Suppressor macrophage (primary cell): ENCODE measurements around the gene GIPC1.
"Not testable (repeated sequence)": the region's sequence is repeated elsewhere in the genome, so short reads cannot be mapped to it uniquely, and the experiment has no call there.

Experiments used
- DNase-seq, 4 experiments: peaks; one replicate each; pipeline ENCODE4 v3.0.0-alpha.2; 2020 to 2022
- total RNA-seq, 17 experiments: gene quantifications; one replicate each; lab custom pipeline; 2026; ENCODE audit warnings: mixed read lengths in 6 of 17, inconsistent platforms in 3 of 17; lab: John Stamatoyannopoulos, UW

GIPC1 gene
- 18.2 to 56.0 (median 29.1) reads per million in 17 experiments for total RNA-seq

DNA sequence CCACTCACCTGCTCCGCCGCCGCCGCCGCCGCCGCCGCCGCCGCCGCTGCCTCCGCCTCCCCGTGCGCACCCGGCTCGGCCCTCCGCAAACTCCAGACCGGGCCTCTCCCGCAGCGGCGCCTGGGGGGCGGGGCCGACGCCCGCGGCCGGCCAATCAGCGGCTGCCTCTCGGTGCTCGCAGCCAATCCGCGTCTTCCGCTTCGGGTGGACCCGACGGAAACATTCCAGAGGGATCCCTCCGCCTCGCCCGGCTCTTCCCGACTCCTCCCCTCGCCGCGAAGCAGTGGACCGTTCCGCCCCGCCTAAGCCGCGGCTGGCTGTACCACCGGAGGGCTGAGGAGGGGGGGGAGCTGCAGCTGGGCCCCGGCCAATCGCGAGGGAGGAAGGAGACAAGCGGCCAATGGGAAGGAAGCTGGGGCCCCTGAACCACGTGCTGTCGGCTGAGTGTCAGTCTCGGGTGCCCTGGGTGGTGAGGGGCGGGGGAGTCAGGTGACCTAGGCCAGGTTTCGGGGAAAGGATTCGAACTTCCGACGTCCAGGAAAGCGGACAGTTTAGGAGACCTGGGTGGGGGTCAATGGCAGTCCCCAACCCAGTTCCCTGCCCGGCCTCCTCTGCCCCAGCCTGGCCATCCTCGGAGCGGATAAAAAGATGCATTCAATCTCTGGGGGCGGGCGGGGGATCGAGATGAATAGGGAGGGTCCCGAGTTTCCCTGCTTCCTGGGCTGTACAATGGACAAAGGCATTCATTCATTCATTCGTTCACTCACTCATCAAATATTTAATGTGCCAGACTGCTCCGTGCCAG lies at the start of gene GIPC1:
TSS of gene GIPC1 (minus strand) at position 99 of the 805 bp plus-strand sequence. CDS start 13,151 bp downstream, outside the sequence.
- DNase-seq = peak; percentile 93 to 96 (median 95)

DNA sequence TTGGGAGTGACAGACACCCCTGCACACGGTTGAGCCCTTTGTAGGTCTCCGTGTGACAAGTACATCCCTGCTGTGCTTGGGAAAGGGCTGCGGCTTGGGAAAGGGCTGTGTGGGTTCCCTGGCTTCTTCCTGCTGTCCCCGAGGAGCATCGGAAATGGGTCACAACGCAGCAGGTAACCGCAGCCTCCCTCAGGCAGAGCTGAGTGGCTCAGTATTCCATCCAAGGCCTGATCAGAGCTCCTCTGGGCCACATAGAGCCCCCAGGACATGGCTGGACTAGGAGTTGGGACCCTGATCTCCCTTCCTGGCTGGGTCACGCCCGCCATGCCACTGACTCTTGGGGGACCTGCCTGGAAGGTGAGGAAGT lies 49.8 kb upstream of the GIPC1 start:
- no peak for DNase-seq

- DNase-seq = no peak
These were observed 49.2 kb upstream of the GIPC1 start for GRCh38 chr19:14544977-14545715.

GRCh38 chr19:14544047-14544446 lies 48.1 kb upstream of the GIPC1 start:
- no peak for DNase-seq

- DNase-seq = peak; percentile 55 to 81 (median 64)
These were observed 46.9 kb upstream of the GIPC1 start for GRCh38 chr19:14542711-14543328.

DNA sequence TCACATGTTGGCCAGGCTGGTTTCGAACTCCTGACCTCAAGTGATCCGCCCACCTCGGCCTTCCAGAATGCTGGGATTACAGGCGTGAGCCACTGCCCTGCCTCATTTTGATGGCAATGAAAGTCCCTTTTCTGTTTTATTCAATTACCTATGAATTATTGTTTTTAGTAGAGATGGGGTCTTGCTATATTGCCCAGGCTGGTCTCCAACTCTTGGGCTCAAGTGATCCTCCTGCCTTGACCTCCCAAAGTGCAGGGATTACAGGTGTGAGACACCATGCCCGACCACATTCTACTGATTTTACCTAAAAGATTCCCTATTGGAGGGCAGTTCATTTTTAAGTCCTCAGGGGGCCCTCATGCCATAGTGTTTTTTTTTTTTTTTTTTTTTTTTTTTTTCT lies 46.1 kb upstream of the GIPC1 start:
- not testable (repeated sequence) for DNase-seq

DNA sequence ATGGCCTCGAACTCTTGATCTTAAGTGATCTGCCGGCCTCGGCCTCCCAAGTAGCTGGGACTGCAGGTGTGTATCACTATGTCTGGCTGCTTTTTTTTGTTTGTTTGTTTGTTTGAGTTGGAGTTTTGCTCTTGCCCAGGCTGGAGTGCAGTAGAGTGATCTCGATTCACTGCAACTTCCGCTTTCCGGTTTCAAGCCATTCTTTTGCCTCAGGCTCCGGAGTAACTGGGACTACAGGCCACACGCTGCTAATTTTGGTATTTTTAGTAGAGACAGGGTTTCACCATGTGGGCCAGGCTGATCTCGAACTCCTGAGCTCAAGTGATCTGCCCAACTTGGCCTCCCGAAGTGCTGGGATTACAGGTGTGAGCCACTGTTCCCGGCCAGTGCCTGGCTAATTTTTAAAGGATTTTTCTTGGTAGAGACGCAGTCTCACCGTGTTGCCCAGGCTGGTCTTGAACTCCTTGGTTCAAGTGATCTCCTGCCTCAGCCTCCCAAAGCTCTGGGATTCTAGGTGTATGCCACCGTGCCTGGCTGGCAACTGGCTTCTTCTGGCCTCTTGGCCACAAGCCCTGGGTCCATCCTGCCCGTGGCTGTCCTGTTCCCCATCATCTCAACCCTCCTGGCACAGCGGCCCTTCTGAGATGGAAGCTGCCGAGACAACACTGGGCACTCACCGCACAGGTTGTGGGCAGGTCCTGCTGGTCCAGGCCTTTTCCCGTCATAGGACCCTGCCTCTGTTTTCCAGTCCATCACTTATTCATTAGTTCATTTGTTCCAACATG lies 45.0 kb upstream of the GIPC1 start:
- DNase-seq = no peak

DNA sequence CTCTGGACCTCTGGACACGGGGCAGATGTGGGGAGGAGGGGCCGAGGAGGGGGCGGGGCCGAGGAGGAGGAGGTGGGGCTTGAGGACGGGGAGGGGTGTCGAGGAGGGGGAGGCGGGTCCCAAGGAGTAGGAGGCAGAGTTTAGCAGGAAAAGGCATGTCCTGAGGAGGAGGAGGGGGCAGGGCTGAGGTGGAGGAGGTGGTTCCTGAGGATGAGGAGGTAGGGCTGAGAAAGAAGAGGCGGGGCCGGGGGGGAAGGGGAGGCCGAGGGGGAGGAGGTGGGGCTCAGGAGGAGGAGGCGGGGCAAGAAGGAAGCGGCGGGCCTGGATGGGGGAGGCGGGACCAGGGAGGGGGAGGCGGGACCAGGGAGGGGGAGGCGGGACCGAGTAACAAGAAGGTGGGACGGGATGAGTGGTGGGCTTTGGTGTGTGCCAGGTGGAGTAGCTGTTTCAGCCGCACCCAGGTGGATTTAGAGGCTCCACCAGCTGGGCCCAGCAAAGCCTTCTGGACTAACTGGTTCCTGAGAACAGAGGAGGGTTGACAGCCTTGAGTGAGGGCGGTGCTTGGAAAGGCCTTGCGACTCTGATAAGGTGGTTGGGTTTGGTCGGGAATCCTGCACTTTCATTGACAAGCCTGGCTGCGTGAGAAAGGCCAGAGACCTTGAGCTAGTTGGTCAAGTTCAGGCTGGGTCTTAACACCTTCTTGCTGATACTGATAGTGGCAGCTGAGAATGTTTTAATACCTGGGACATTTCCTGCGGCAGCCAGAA lies 41.2 kb upstream of the GIPC1 start:
- peak in 1 of 4 experiments; percentile 35 for DNase-seq

- DNase-seq = no peak
These were observed 37.5 kb upstream of the GIPC1 start for GRCh38 chr19:14533450-14533849.

GRCh38 chr19:14530506-14530905 lies 34.6 kb upstream of the GIPC1 start:
- peak; percentile 30 to 71 (median 55) for DNase-seq

DNA sequence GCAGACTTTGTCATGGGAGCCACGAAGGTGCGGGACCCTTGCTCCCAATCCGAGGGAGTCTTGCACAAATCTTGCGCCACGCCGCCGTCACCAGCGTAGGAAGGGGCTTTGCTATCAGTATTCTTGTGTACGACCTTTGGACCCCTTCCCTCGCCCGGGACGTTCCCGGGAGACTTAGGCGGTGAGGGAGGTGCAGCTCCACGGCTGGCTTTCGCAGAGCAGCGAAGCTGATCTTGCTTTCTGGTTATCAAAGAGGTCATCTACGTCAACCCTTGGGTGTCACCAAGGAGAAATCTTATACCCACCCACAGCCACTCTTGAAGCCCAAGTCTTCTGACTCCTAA lies 34.0 kb upstream of the GIPC1 start:
- DNase-seq = peak; percentile 82 to 92 (median 88)

- DNase-seq = peak; percentile 99 to 100 (median 100)
These were observed 33.5 kb upstream of the GIPC1 start, which contains the start of gene TECR for GRCh38 chr19:14529254-14530004. TSS of gene TECR (plus strand) at chr19:14529594. CDS start at chr19:14529697, 103 bp downstream.

DNA sequence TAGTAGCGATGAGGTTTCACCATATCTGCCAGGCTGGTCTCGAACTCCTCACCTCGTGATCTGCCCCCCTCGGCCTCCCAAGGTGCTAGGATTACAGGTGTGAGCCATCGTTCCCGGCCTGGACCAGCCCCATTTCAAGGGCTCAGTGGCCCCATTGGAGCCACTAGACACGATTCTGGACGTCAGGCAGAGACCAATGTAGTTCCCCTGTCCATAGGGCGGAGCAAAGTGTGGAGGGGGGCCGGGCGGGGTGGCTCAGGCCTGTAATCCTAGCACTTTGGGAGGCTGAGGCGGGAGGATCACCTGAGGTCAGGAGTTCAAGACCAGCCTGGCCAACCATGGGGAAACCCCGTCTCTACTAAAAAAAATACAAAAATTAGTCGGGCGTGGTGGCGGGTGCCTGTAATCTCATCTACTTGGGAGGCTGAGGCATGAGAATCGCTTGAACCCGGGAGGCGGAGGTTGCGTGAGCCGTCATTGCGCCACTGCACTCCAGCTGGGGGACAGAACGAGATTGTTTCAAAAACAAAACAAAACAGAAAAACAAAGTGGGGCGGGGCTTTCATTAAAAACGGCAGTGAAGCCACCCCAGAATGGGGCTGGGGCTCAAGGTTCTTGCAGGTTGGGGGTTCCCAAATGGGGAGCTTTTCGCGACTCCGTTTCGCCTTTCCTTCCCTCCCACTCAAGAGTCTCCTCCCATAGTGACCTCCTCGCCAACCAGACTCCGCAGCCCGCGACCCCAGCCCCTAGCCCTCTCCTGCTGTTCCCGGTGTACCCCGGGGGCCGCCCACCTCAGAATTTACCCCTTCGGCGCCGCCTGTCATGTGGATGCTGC lies 32.7 kb upstream of the GIPC1 start:
- DNase-seq = peak in 1 of 4 experiments; percentile 29

GRCh38 chr19:14526423-14526822 lies 30.5 kb upstream of the GIPC1 start:
- no peak for DNase-seq

DNA sequence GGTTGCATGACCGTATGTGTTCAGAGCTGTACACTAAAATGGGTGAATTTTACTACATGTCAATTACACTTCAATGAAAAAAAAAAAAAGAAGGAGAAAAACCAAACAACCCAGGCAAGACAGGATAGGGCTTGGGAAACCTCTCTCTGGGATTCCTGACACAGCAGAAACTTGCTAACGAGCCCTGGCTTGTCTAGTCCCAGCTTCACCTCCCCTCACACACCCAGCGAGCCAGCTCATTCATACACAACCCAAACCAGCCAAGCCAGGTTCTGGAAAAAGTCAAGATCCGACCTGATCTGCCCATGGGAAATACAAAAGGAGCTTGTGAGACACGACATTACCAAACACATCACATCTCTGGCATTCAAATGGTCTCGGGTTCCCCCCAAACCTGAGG lies 29.8 kb upstream of the GIPC1 start:
- no peak for DNase-seq

- no peak for DNase-seq
These were observed 24.6 kb upstream of the GIPC1 start for GRCh38 chr19:14520543-14520942.

DNA sequence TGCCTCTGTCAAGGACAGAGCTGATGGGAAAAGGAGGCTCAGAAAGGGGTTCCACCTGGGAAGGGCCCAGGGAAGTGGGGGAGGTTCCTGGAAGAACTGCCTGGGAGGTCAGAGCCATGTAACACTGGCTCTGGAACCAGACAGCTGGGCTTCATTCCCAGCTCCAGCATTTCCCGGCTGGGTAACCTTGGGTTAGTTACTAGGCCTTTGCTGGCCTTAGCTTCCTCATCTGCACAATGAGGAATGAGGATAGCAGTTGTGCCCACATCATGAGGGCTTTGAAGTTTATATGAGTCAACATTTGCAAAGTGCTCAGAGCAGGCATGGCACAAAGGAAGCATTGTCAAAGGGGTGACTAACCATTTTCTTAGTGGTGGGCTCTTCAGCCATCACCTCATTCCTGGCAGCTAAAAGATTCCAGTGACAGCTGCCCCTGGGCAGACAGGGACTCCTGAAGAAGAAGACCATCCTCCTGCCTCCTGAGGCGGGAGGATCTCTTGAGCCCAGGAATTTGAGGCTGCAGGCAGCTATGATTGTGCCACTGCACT lies 24.0 kb upstream of the GIPC1 start:
- peak; percentile 66 to 87 (median 75) for DNase-seq

- DNase-seq = no peak
These were observed 23.4 kb upstream of the GIPC1 start for GRCh38 chr19:14519245-14519859.
